ENCODE measurements around the gene NCCRP1.

Gene NCCRP1

GRCh38 chr19:39179754-39180153 is 17.0 kb upstream of the NCCRP1 start:
- DNase-seq (ENCODE audit: low spot score) (no peak), FAIRE-seq (no peak)

- FAIRE-seq: no peak
- DNase-seq (ENCODE audit: low spot score): no peak
Observed at GRCh38 chr19:39180749-39181148, 16.0 kb upstream of the NCCRP1 start.

- FAIRE-seq: no peak
- no peak for DNase-seq (ENCODE audit: low spot score)
Observed at GRCh38 chr19:39181500-39182173, 15.1 kb upstream of the NCCRP1 start.

GRCh38 chr19:39182174-39182505 is 14.6 kb upstream of the NCCRP1 start:
- FAIRE-seq (no peak), DNase-seq (ENCODE audit: low spot score) (no peak)

GRCh38 chr19:39183104-39183503 is 13.7 kb upstream of the NCCRP1 start:
- DNase-seq (ENCODE audit: low spot score) (no peak), FAIRE-seq (no peak)

- FAIRE-seq: no peak
- no peak for DNase-seq (ENCODE audit: low spot score)
Observed at GRCh38 chr19:39186391-39186790, 10.4 kb upstream of the NCCRP1 start.

GRCh38 chr19:39187552-39187943 is 9.2 kb upstream of the NCCRP1 start:
- FAIRE-seq (no peak), DNase-seq (ENCODE audit: low spot score) (no peak)

- no peak for FAIRE-seq
- no peak for DNase-seq (ENCODE audit: low spot score)
Observed at GRCh38 chr19:39188960-39189359, 7.8 kb upstream of the NCCRP1 start.

- DNase-seq (ENCODE audit: low spot score): no peak
- FAIRE-seq: no peak
Observed at GRCh38 chr19:39190768-39191167, 6.0 kb upstream of the NCCRP1 start.

GRCh38 chr19:39192846-39193245 is 3.9 kb upstream of the NCCRP1 start:
- no peak for FAIRE-seq
- no peak for DNase-seq (ENCODE audit: low spot score)

GRCh38 chr19:39193803-39194202 is 3.0 kb upstream of the NCCRP1 start:
- DNase-seq (ENCODE audit: low spot score): no peak
- FAIRE-seq: no peak

- FAIRE-seq: no peak
- no peak for DNase-seq (ENCODE audit: low spot score)
Observed at GRCh38 chr19:39194832-39195542, 1.8 kb upstream of the NCCRP1 start.

GRCh38 chr19:39195755-39196154 is 1.0 kb upstream of the NCCRP1 start:
- FAIRE-seq: no peak
- DNase-seq (ENCODE audit: low spot score): no peak

- FAIRE-seq (no peak), DNase-seq (ENCODE audit: low spot score) (no peak)
Observed at GRCh38 chr19:39196320-39196719, 444 bp upstream of the NCCRP1 start.

- FAIRE-seq: no peak
- DNase-seq (ENCODE audit: low spot score): no peak
Observed at GRCh38 chr19:39197808-39198207, 1.0 kb downstream of the NCCRP1 start.

- FAIRE-seq (no peak), DNase-seq (ENCODE audit: low spot score) (no peak)
Observed at GRCh38 chr19:39199025-39199424, 2.3 kb downstream of the NCCRP1 start.

GRCh38 chr19:39200066-39200802 is 3.5 kb downstream of the NCCRP1 start:
- FAIRE-seq (peak; percentile 35), DNase-seq (ENCODE audit: low spot score) (no peak)

- DNase-seq (ENCODE audit: low spot score) (no peak), FAIRE-seq (no peak)
Observed at GRCh38 chr19:39200803-39201115, 4.0 kb downstream of the NCCRP1 start.

GRCh38 chr19:39202998-39203355 is 6.2 kb downstream of the NCCRP1 start:
- DNase-seq (ENCODE audit: low spot score) (no peak), FAIRE-seq (no peak)

- DNase-seq (ENCODE audit: low spot score) (no peak), FAIRE-seq (no peak)
Observed at GRCh38 chr19:39203372-39204341, 6.9 kb downstream of the NCCRP1 start, which contains the start of gene SYCN. TSS of gene SYCN (minus strand) at chr19:39204263. CDS start at chr19:39204254, 9 bp downstream.

GRCh38 chr19:39205449-39205764 is 8.6 kb downstream of the NCCRP1 start:
- DNase-seq (ENCODE audit: low spot score) (no peak), FAIRE-seq (no peak)

- no peak for DNase-seq (ENCODE audit: low spot score)
- no peak for FAIRE-seq
Observed at GRCh38 chr19:39206122-39206521, 9.4 kb downstream of the NCCRP1 start.
